GM10248 (cell line): ENCODE measurements around the gene FARS2.

Experiments used
- CTCF ChIA-PET: fragments of 300-600 bp; sonication (Branson Sonifier 250); formaldehyde crosslinking; extraction: SDS; loops from one replicate; lab custom pipeline; 2021; ENCODE audit warnings: antibody characterized with exemption; lab: Yijun Ruan, JAX
- POLR2A ChIA-PET: fragments of 350-650 bp; sonication (Branson Sonifier 250); formaldehyde crosslinking; extraction: SDS; loops from one replicate; lab custom pipeline; 2020; ENCODE audit warnings: antibody characterized with exemption; lab: Yijun Ruan, JAX
- DNase-seq: peaks from one replicate; pipeline ENCODE4 v3.0.0; 2012; ENCODE audit errors: extremely low spot score
- CTCF ChIP-seq: IDR thresholded peaks from 2 replicates; pipeline ENCODE4 v1.5.1; 2012; ENCODE audit warnings: mild to moderate bottlenecking, low read depth; ENCODE audit errors: extremely low read depth, missing control alignments, control extremely low read depth

FARS2 gene

GRCh38 chr6:5260661-5261544 lies at the start of gene FARS2, which contains the start of gene LYRM4:
FARS2 (plus strand) TSS chr6:5261513.
LYRM4 (minus strand) TSS chr6:5260950; CDS start chr6:5260733, 217 bp downstream.
- DNase-seq: peak; percentile 91
- no peak for TF ChIP-seq CTCF
- CTCF ChIA-PET: interaction anchor here (0.8 to 1.9 kb wide), 2 partner anchors 14 to 26 kb away, joined by 3 to 6 read pairs; no protein-coding TSS in a partner anchor
- POLR2A ChIA-PET: no interaction called here

- no peak for DNase-seq
- CTCF ChIA-PET: interaction anchor here (1.4 to 3.8 kb wide), 6 partner anchors 8 to 89 kb away, joined by 3 to 15 read pairs (median 5); no protein-coding TSS in a partner anchor
- POLR2A ChIA-PET: no interaction called here
- TF ChIP-seq CTCF: no peak
Measured at GRCh38 chr6:5213836-5214235, 47.5 kb upstream of the FARS2 start.

GRCh38 chr6:5214570-5215052 lies 46.7 kb upstream of the FARS2 start:
- TF ChIP-seq CTCF: peak; percentile 58
- DNase-seq: no peak
- POLR2A ChIA-PET: no interaction called here
- CTCF ChIA-PET: interaction anchor here (0.9 to 3.8 kb wide), 8 partner anchors 9 to 195 kb away, joined by 3 to 15 read pairs (median 4); no protein-coding TSS in a partner anchor

- CTCF ChIA-PET: interaction anchor here (0.9 to 3.8 kb wide), 7 partner anchors 10 to 194 kb away, joined by 3 to 15 read pairs (median 4); no protein-coding TSS in a partner anchor
- DNase-seq: no peak
- POLR2A ChIA-PET: no interaction called here
- TF ChIP-seq CTCF: no peak
Measured at GRCh38 chr6:5215159-5215558, 46.2 kb upstream of the FARS2 start.

- ChIA-PET POLR2A (no interaction called here), CTCF (interaction anchor here (0.7 to 3.8 kb wide), 6 partner anchors 19 to 165 kb away, joined by 3 to 15 read pairs (median 4); no protein-coding TSS in a partner anchor)
- DNase-seq: no peak
- no peak for TF ChIP-seq CTCF
Measured at GRCh38 chr6:5215799-5216198, 45.5 kb upstream of the FARS2 start.

- ChIA-PET POLR2A (no interaction called here), CTCF (interaction anchor here (1.0 to 2.4 kb wide), 5 partner anchors 11 to 78 kb away, joined by 3 to 12 read pairs (median 4); no protein-coding TSS in a partner anchor)
- TF ChIP-seq CTCF: no peak
- DNase-seq: no peak
Measured at GRCh38 chr6:5217356-5217755, 44.0 kb upstream of the FARS2 start.
